NB4 (cell line): Measurements from ENCODE around the gene MYL2.

Source experiments
- CTCF ChIP-seq: IDR thresholded peaks from one replicate; pipeline ENCODE4 v1.5.1; 2012; ENCODE audit warnings: low read depth, low read length
- MAX ChIP-seq: IDR thresholded peaks from 2 replicates; pipeline ENCODE4 v1.6.1; 2011; ENCODE audit warnings: low read depth, low read length

- TF ChIP-seq CTCF, result no peak
- no peak for TF ChIP-seq MAX
Measured at GRCh38 chr12:110861729-110862128, 58.6 kb downstream of the MYL2 start.
